GM19043 (cell line): ENCODE data around the gene PSTPIP1.

Source experiments
- ATAC-seq: cut with Tn5 transposase; IDR thresholded peaks from one replicate; pipeline ENCODE4 v1.9.1; 2021; ENCODE audit warnings: low read depth; ENCODE audit not compliant: unreplicated experiment

Gene PSTPIP1

GRCh38 chr15:77017091-77017660 is 22.2 kb downstream of the PSTPIP1 start:
- ATAC-seq, result no peak

- ATAC-seq, result no peak
Observed at GRCh38 chr15:77017761-77018720, 23.1 kb downstream of the PSTPIP1 start.

GRCh38 chr15:77018796-77019505 is 24.0 kb downstream of the PSTPIP1 start:
- no peak for ATAC-seq

- no peak for ATAC-seq
Observed at GRCh38 chr15:77019521-77020331, 24.8 kb downstream of the PSTPIP1 start.

GRCh38 chr15:77020348-77021087 is 25.6 kb downstream of the PSTPIP1 start:
- no peak for ATAC-seq

GRCh38 chr15:77021088-77021481 is 26.2 kb downstream of the PSTPIP1 start:
- no peak for ATAC-seq

GRCh38 chr15:77021803-77022381 is 27.0 kb downstream of the PSTPIP1 start:
- ATAC-seq, result no peak

- no peak for ATAC-seq
Observed at GRCh38 chr15:77022646-77023575, 28.0 kb downstream of the PSTPIP1 start.

GRCh38 chr15:77023576-77024272 is 28.8 kb downstream of the PSTPIP1 start:
- no peak for ATAC-seq

- no peak for ATAC-seq
Observed at GRCh38 chr15:77024273-77025082, 29.6 kb downstream of the PSTPIP1 start.

GRCh38 chr15:77025083-77025901 is 30.4 kb downstream of the PSTPIP1 start:
- ATAC-seq, result no peak

GRCh38 chr15:77025941-77026411 is 31.1 kb downstream of the PSTPIP1 start:
- ATAC-seq, result no peak

- no peak for ATAC-seq
Observed at GRCh38 chr15:77026501-77027110, 31.7 kb downstream of the PSTPIP1 start.

GRCh38 chr15:77027111-77027696 is 32.3 kb downstream of the PSTPIP1 start:
- ATAC-seq, result no peak
